Stimulated activated CD4-positive, alpha-beta T cell treated with anti-CD3 and anti-CD28 coated beads, TNF-alpha, amount 100 ng/mL, for 1 hour (primary cell): ENCODE data around the gene RO60.

ENCODE experiments used
- DNase-seq, 3 donors: peaks; one replicate each; pipeline ENCODE4 v3.0.0-alpha.2; 2020; ENCODE audit warnings: low read depth in 3 of 3, low spot score in 1 of 3

RO60 gene

GRCh38 chr1:193108471-193108870, 49.1 kb downstream of the RO60 start:
- no peak for DNase-seq
